ENCODE data around the gene SMC5. TPM values are rescaled to one million over a fixed set of nuclear protein-coding genes. Genes with fewer than 3 reads are reported as not detected.

The SMC5 gene
- total RNA-seq, 1 experiment from 2014 or later = 15.1 TPM

DNA sequence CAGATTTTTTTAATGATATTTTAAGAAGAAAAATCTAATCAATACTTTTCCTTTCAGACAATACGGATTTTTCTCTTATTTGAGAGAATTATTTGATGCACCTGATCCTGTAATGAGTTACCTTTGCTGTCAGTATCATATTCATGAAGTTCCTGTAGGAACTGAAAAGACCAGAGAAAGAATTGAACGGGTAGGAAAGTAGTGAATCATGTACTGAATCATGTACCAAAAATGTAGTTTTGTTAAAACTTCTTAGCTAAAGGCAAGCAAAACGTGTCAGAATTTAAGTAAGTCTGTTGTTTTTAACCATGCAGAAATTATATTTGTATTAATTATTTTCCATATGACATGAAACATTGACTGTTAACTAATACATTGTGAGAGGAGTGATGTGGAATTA lies 56.6 kb downstream of the SMC5 start:
- Histone ChIP-seq H3K4me1 (ENCODE audit: insufficient read depth, low read length) (no peaks in the 10 kb centered on the region), H2AFZ (ENCODE audit: low read length) (no peak overlapping the region), H3K9ac (ENCODE audit: low read length) (no peak overlapping the region), H3K27me3 (ENCODE audit: low read length) (no peaks in the 10 kb centered on the region), H3K79me2 (ENCODE audit: low read length) (no peaks in the 10 kb centered on the region), H3K36me3 (ENCODE audit: low read depth, low read length) (peaks cover 10% of the 10 kb centered on the region), H3K4me3 (ENCODE audit: low read length) (no peak overlapping the region), H3K27ac (ENCODE audit: low read length) (no peak overlapping the region), H3K9me2 (replicated peaks; ENCODE audit: low read length) (no peaks in the 10 kb centered on the region), H3F3A (ENCODE audit: low read length, unreplicated experiment) (no peaks in the 10 kb centered on the region), H3K4me2 (ENCODE audit: low read length) (no peak overlapping the region), H4K20me1 (ENCODE audit: low read length) (no peaks in the 10 kb centered on the region), H3K9me3 (ENCODE audit: low read length) (no peaks in the 10 kb centered on the region)
- no TSS peak for BruUV-seq (replicated peaks)
- ATAC-seq (no peak), DNase-seq (peak; percentile 6)
- intact Hi-C loops (cut with micrococcal nuclease) = no loop called here
- CTCF ChIA-PET = no interaction called here
- POLR2A ChIA-PET (ENCODE audit: unreplicated experiment) = no interaction called here
- TF ChIP-seq EZH2 (IDR thresholded peaks at IDR 0.05; ENCODE audit: low read length, unreplicated experiment) (no peak), EZH2phosphoT487 (IDR thresholded peaks at IDR 0.05; ENCODE audit: borderline replicate concordance, low read length) (no peak)
- TF ChIP-seq, protein P1, sequence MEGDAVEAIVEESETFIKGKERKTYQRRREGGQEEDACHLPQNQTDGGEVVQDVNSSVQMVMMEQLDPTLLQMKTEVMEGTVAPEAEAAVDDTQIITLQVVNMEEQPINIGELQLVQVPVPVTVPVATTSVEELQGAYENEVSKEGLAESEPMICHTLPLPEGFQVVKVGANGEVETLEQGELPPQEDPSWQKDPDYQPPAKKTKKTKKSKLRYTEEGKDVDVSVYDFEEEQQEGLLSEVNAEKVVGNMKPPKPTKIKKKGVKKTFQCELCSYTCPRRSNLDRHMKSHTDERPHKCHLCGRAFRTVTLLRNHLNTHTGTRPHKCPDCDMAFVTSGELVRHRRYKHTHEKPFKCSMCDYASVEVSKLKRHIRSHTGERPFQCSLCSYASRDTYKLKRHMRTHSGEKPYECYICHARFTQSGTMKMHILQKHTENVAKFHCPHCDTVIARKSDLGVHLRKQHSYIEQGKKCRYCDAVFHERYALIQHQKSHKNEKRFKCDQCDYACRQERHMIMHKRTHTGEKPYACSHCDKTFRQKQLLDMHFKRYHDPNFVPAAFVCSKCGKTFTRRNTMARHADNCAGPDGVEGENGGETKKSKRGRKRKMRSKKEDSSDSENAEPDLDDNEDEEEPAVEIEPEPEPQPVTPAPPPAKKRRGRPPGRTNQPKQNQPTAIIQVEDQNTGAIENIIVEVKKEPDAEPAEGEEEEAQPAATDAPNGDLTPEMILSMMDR (conservative IDR thresholded peaks at IDR 0.05; ENCODE audit: low read depth, low read length) = no peak

DNA sequence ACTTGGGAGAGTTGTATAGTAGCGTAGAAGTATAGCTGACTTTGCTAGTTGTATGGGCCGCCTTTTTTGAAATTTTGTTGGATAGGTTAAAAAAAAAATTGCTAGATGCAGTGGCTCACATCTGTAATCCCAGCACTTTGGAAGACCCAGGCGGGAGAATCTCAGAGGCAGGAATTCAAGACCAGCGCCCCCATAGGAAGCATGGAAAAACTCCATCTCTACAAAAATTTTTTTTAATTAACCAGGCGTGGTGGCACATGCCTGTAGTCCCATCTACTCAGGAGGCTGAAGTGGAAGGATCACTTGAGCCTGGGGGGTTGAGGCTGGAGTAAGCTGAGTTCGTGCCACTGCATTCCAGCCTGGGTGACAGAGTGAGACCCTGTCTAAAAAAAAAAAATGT lies 59.2 kb downstream of the SMC5 start:
- no peaks in the 10 kb centered on the region for H3K9me2 ChIP-seq (replicated peaks; ENCODE audit: low read length)
- no peaks in the 10 kb centered on the region for H3K4me1 ChIP-seq (ENCODE audit: insufficient read depth, low read length)
- H3K4me3 ChIP-seq (ENCODE audit: low read length) = no peak overlapping the region
- intact Hi-C loops (cut with micrococcal nuclease) = no loop called here
- no peak for ATAC-seq
- no peaks in the 10 kb centered on the region for H4K20me1 ChIP-seq (ENCODE audit: low read length)
- no TSS peak for BruUV-seq (replicated peaks)
- peaks cover 8% of the 10 kb centered on the region for H3K36me3 ChIP-seq (ENCODE audit: low read depth, low read length)
- H3K4me2 ChIP-seq (ENCODE audit: low read length) = no peak overlapping the region
- H3K27ac ChIP-seq (ENCODE audit: low read length) = no peak overlapping the region
- no peaks in the 10 kb centered on the region for H3K79me2 ChIP-seq (ENCODE audit: low read length)
- H3K9ac ChIP-seq (ENCODE audit: low read length) = no peak overlapping the region
- no peaks in the 10 kb centered on the region for H3K9me3 ChIP-seq (ENCODE audit: low read length)
- no peak overlapping the region for H2AFZ ChIP-seq (ENCODE audit: low read length)
- H3F3A ChIP-seq (ENCODE audit: low read length, unreplicated experiment) = no peaks in the 10 kb centered on the region
- ChIA-PET POLR2A (ENCODE audit: unreplicated experiment) (no interaction called here), CTCF (no interaction called here)
- no peaks in the 10 kb centered on the region for H3K27me3 ChIP-seq (ENCODE audit: low read length)
- DNase-seq = no peak
- TF ChIP-seq EZH2 (IDR thresholded peaks at IDR 0.05; ENCODE audit: low read length, unreplicated experiment) (no peak), EZH2phosphoT487 (IDR thresholded peaks at IDR 0.05; ENCODE audit: borderline replicate concordance, low read length) (no peak)
- TF ChIP-seq, protein P1 (conservative IDR thresholded peaks at IDR 0.05; ENCODE audit: low read depth, low read length) = no peak; the same call in 1 of the 2 replicates

DNA sequence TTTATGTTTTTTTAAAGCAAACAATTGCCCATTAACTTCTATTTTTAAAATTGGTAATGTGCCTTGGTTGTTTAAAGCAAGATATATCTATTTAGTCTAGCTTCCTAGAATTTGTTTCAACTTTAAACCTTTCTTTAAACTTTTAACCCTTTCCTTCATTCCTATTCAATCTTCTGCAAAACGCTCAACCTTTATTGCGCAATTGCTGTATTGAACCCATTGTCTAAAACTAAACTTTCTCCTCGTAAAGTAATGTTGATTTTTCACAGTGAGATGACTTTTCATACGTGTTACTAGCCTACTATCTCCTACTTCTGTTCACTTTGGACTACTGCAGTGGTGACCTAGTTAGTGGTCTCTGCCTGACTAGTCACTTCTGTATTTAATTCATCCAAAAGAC lies 63.3 kb downstream of the SMC5 start:
- CTCF ChIA-PET = no interaction called here
- POLR2A ChIA-PET (ENCODE audit: unreplicated experiment) = no interaction called here
- Histone ChIP-seq H3K4me1 (ENCODE audit: insufficient read depth, low read length) (no peaks in the 10 kb centered on the region), H3K79me2 (ENCODE audit: low read length) (no peaks in the 10 kb centered on the region), H3K9me2 (replicated peaks; ENCODE audit: low read length) (no peaks in the 10 kb centered on the region), H4K20me1 (ENCODE audit: low read length) (no peaks in the 10 kb centered on the region), H3K27me3 (ENCODE audit: low read length) (no peaks in the 10 kb centered on the region), H3K4me3 (ENCODE audit: low read length) (no peak overlapping the region), H3K27ac (ENCODE audit: low read length) (no peak overlapping the region), H3K4me2 (ENCODE audit: low read length) (no peak overlapping the region), H3K9me3 (ENCODE audit: low read length) (no peaks in the 10 kb centered on the region), H3K36me3 (ENCODE audit: low read depth, low read length) (peaks cover 34% of the 10 kb centered on the region), H2AFZ (ENCODE audit: low read length) (no peak overlapping the region), H3F3A (ENCODE audit: low read length, unreplicated experiment) (no peaks in the 10 kb centered on the region), H3K9ac (ENCODE audit: low read length) (no peak overlapping the region)
- intact Hi-C loops (cut with micrococcal nuclease) = no loop called here
- ATAC-seq = no peak
- TF ChIP-seq, protein P1 (conservative IDR thresholded peaks at IDR 0.05; ENCODE audit: low read depth, low read length) = no peak
- no peak for TF ChIP-seq EZH2phosphoT487 (IDR thresholded peaks at IDR 0.05; ENCODE audit: borderline replicate concordance, low read length)
- TF ChIP-seq EZH2 (IDR thresholded peaks at IDR 0.05; ENCODE audit: low read length, unreplicated experiment) = no peak
- no peak for DNase-seq
- BruUV-seq (replicated peaks) = no TSS peak
